Naive thymus-derived CD4-positive, alpha-beta T cell (primary cell): Measurements from ENCODE around the gene CDC42SE2. TPM values are rescaled to one million over a fixed set of nuclear protein-coding genes. Genes with fewer than 3 reads are reported as not detected.

Experiments
- ATAC-seq: fragments of 150-1000 bp; cut with Tn5 transposase; 2 replicates; pipeline ENCODE4 v1.10.0; 2021; ENCODE audit warnings: mild to moderate bottlenecking, moderate library complexity
- CTCF ChIA-PET: fragments of 350-600 bp; sonication (Branson Sonifier 250); formaldehyde crosslinking; loops from one replicate; lab custom pipeline; 2021; ENCODE audit warnings: antibody characterized with exemption; lab: Charles Lee
- POLR2A ChIA-PET: fragments of 350-600 bp; sonication (Branson Sonifier 250); formaldehyde crosslinking; loops from one replicate; lab custom pipeline; 2021; ENCODE audit warnings: antibody characterized with exemption, inconsistent platforms; lab: Charles Lee
- DNase-seq, 9 donors: peaks; one replicate each; pipeline versions ENCODE4 v3.0.0 to v3.0.0-alpha.2; 2020 to 2022; ENCODE audit warnings: mixed read lengths in 1 of 9
- H3K27ac ChIP-seq: one replicate; pipeline ENCODE4 v1.7.0; 2013; ENCODE audit warnings: mild to moderate bottlenecking, low read depth, low read length, moderate library complexity
- H3K27me3 ChIP-seq, 2 donors: one replicate each; pipeline ENCODE4 v1.7.0; 2013; ENCODE audit warnings: low read length in 2 of 2, mild to moderate bottlenecking in 2 of 2, moderate library complexity in 2 of 2; ENCODE audit not compliant: control insufficient read depth in 2 of 2, insufficient read depth in 2 of 2
- H3K36me3 ChIP-seq, 3 experiments: 1 replicate in 2 of 3; 2 replicates in 1 of 3; pipeline ENCODE4 v1.7.0; 2013; ENCODE audit warnings: low read length in 3 of 3, mild to moderate bottlenecking in 3 of 3, moderate library complexity in 1 of 3; ENCODE audit not compliant: insufficient read depth in 3 of 3, control insufficient read depth in 2 of 3
- H3K4me1 ChIP-seq, 2 donors: one replicate each; pipeline ENCODE4 v1.7.0; 2013; ENCODE audit warnings: low read length in 2 of 2, mild to moderate bottlenecking in 2 of 2, moderate library complexity in 1 of 2; ENCODE audit not compliant: control insufficient read depth in 2 of 2, insufficient read depth in 2 of 2
- H3K4me3 ChIP-seq: 2 replicates; pipeline ENCODE4 v1.7.0; 2013; ENCODE audit warnings: mild to moderate bottlenecking, low read length
- H3K9me3 ChIP-seq, 3 experiments: 1 replicate in 2 of 3; 2 replicates in 1 of 3; pipeline ENCODE4 v1.7.0; 2013; ENCODE audit warnings: low read length in 3 of 3; ENCODE audit not compliant: control insufficient read depth in 2 of 3
- H3K27ac Mint-ChIP-seq, 9 donors: one replicate each; pipeline ENCODE4 v1.8.0; 2020 to 2022; ENCODE audit warnings: mixed read lengths in 9 of 9, mild to moderate bottlenecking in 8 of 9, moderate library complexity in 5 of 9, inconsistent platforms in 2 of 9
- H3K27me3 Mint-ChIP-seq, 5 donors: one replicate each; pipeline ENCODE4 v1.8.0; 2021 to 2022; ENCODE audit warnings: mixed read lengths in 5 of 5, mild to moderate bottlenecking in 1 of 5
- H3K36me3 Mint-ChIP-seq, 5 donors: one replicate each; pipeline ENCODE4 v1.8.0; 2020 to 2022; ENCODE audit warnings: mixed read lengths in 5 of 5, mild to moderate bottlenecking in 3 of 5, inconsistent platforms in 1 of 5
- H3K4me1 Mint-ChIP-seq, 7 donors: one replicate each; pipeline ENCODE4 v1.8.0; 2020 to 2022; ENCODE audit warnings: mixed read lengths in 7 of 7, mild to moderate bottlenecking in 3 of 7, inconsistent platforms in 1 of 7
- H3K4me3 Mint-ChIP-seq, 10 donors: one replicate each; pipeline ENCODE4 v1.8.0; 2020 to 2022; ENCODE audit warnings: mild to moderate bottlenecking in 10 of 10, mixed read lengths in 10 of 10, moderate library complexity in 6 of 10, inconsistent platforms in 2 of 10
- H3K9me3 Mint-ChIP-seq, 11 donors: one replicate each; pipeline ENCODE4 v1.8.0; 2020 to 2022; ENCODE audit warnings: mixed read lengths in 11 of 11, mild to moderate bottlenecking in 4 of 11, inconsistent platforms in 1 of 11, moderate library complexity in 1 of 11
- intact Hi-C, 2 donors: fragments of 100-400 bp; cut with micrococcal nuclease; formaldehyde crosslinking; loops; one replicate each; pipeline ENCODE4 v1.15.1; 2023
- polyA plus RNA-seq, 2 donors: library from polyadenylated mRNA; unstranded; fragments of 300-500 nt; fragmentation: Illumina TruSeq; gene quantifications; one replicate each; pipeline ENCODE4 v1.2.3, GENCODE V29; 2021
- total RNA-seq, 6 experiments: library from RNA in 5 of 6; stranded (reverse) in 5 of 6; gene quantifications; 1 replicate in 5 of 6; 2 replicates in 1 of 6; pipeline ENCODE4 v1.2.3 and lab custom pipeline; 2021 to 2026

Gene CDC42SE2
- total and polyA plus RNA-seq, 7 experiments from 2014 or later = 143 to 482 (median 244) TPM

DNA sequence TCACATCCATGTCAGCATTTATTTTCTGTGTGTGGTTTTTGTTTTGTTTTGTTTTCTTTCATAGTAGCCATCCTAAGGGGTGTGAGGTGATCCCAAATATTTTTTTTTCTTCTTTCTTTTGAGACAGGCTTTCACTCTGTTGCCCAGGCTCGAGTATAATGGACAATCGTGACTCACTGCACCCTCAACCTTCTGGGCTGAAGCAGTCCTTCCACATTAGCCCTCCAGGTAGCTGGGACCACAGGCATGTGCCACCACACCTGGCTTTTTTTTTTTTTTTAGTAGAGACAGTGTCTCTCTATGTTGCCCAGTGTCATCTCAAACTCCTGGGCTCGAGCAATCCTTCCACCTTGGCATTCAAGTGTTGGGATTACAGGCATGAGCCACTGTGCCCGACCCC, 59.1 kb downstream of the CDC42SE2 start:
- Mint-ChIP-seq H3K4me1 (peaks cover 47 to 90% (median 72%) of the 10 kb centered on the region in 7 donors), H3K27ac (peak overlapping the region; percentile 56 to 89 (median 71)), H3K27me3 (no peaks in the 10 kb centered on the region), H3K36me3 (peaks cover 0 to 56% (median 41%) of the 10 kb centered on the region in 5 donors), H3K9me3 (peaks cover 0 to 6% (median 0%) of the 10 kb centered on the region in 11 donors), H3K4me3 (peak overlapping the region in 8 of 10 donors; percentile 8 to 61 (median 50))
- POLR2A ChIA-PET = interaction anchor here (0.6 kb wide), 1 partner anchor 8 kb away, joined by 3 read pairs; no protein-coding TSS in a partner anchor
- H3K36me3 ChIP-seq = peaks cover under 1 to 21% (median 6%) of the 10 kb centered on the region in 3 experiments
- peaks cover 25 to 46% of the 10 kb centered on the region in 2 donors for H3K4me1 ChIP-seq
- CTCF ChIA-PET = no interaction called here
- no peaks in the 10 kb centered on the region for H3K9me3 ChIP-seq
- no peak overlapping the region for H3K27ac ChIP-seq
- DNase-seq (no peak), ATAC-seq (peak; percentile 14)
- intact Hi-C loops = loop anchor here in 1 of 2 donors (2.0 kb wide), 2 partner anchors 42 to 60 kb away; no protein-coding TSS in a partner anchor
- H3K27me3 ChIP-seq = no peaks in the 10 kb centered on the region
- H3K4me3 ChIP-seq = no peak overlapping the region

GRCh38 chr5:131323378-131323777, 59.5 kb downstream of the CDC42SE2 start:
- peaks cover 0 to 16% (median 4%) of the 10 kb centered on the region in 3 experiments for H3K36me3 ChIP-seq
- H3K27me3 ChIP-seq = no peaks in the 10 kb centered on the region
- H3K9me3 Mint-ChIP-seq = peaks cover 0 to 6% (median 0%) of the 10 kb centered on the region in 11 donors
- no peak overlapping the region for H3K27ac ChIP-seq
- no peaks in the 10 kb centered on the region for H3K9me3 ChIP-seq
- peak overlapping the region in 6 of 10 donors; percentile 14 to 62 (median 46) for H3K4me3 Mint-ChIP-seq
- no peak for DNase-seq
- H3K4me1 ChIP-seq = peaks cover 29 to 51% of the 10 kb centered on the region in 2 donors
- peaks cover 52 to 90% (median 76%) of the 10 kb centered on the region in 7 donors for H3K4me1 Mint-ChIP-seq
- intact Hi-C loops = loop anchor here in 1 of 2 donors (2.0 kb wide), 2 partner anchors 43 to 59 kb away; no protein-coding TSS in a partner anchor
- CTCF ChIA-PET = no interaction called here
- no peak for ATAC-seq
- H3K36me3 Mint-ChIP-seq = peaks cover 0 to 52% (median 40%) of the 10 kb centered on the region in 5 donors
- H3K27ac Mint-ChIP-seq = peak overlapping the region in 8 of 9 donors; percentile 42 to 78 (median 63)
- H3K4me3 ChIP-seq = no peak overlapping the region
- H3K27me3 Mint-ChIP-seq = no peaks in the 10 kb centered on the region
- POLR2A ChIA-PET = interaction anchor here (0.9 to 1.2 kb wide), 4 partner anchors 33 to 78 kb away, joined by 3 to 5 read pairs (median 4); partner anchors contain the start of gene CDC42SE2

DNA sequence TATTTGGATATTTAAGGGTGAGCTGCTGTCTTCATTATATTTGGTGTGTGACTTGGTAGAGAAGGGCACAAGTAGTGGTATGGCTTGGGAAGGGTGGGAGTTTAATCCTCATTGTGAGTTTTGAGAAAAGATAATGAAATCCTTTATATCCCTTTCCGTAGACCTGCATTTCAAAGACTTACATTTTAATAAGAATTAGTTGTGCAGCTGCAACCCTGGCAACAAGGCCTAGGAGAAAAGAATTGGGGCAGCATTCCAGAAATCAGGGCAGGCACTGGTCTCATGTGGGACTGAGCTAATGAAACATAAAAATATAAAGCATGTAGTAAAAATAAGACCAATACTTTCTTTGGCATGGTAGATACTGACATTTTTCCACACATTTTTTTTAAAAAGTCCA, 60.5 kb downstream of the CDC42SE2 start:
- Histone ChIP-seq H3K27me3 (no peaks in the 10 kb centered on the region), H3K4me3 (no peak overlapping the region), H3K36me3 (peaks cover 0 to 8% (median 7%) of the 10 kb centered on the region in 3 experiments), H3K27ac (peak overlapping the region; percentile 9), H3K4me1 (peaks cover 37 to 58% of the 10 kb centered on the region in 2 donors), H3K9me3 (no peaks in the 10 kb centered on the region)
- ChIA-PET CTCF (interaction anchor here (1.0 to 1.2 kb wide), 2 partner anchors 9 to 53 kb away, joined by 3 to 5 read pairs; no protein-coding TSS in a partner anchor), POLR2A (interaction anchor here (0.6 to 1.2 kb wide), 7 partner anchors 27 to 277 kb away, joined by 3 to 5 read pairs (median 3); partner anchors contain the start of gene CDC42SE2)
- H3K36me3 Mint-ChIP-seq = peaks cover 0 to 48% (median 42%) of the 10 kb centered on the region in 5 donors
- H3K4me3 Mint-ChIP-seq = peak overlapping the region in 8 of 10 donors; percentile 6 to 62 (median 46)
- peaks cover 59 to 92% (median 83%) of the 10 kb centered on the region in 7 donors for H3K4me1 Mint-ChIP-seq
- peaks cover 0 to 6% (median 0%) of the 10 kb centered on the region in 11 donors for H3K9me3 Mint-ChIP-seq
- no peak for DNase-seq
- H3K27ac Mint-ChIP-seq = peak overlapping the region in 7 of 9 donors; percentile 59 to 84 (median 68)
- intact Hi-C loops = loop anchor here in 1 of 2 donors (2.0 kb wide), 1 partner anchor 22 kb away; no protein-coding TSS in a partner anchor
- H3K27me3 Mint-ChIP-seq = no peaks in the 10 kb centered on the region
- no peak for ATAC-seq

- Mint-ChIP-seq H3K27me3 (no peaks in the 10 kb centered on the region), H3K4me3 (peak overlapping the region in 9 of 10 donors; percentile 1 to 76 (median 42)), H3K36me3 (peaks cover 4 to 48% (median 25%) of the 10 kb centered on the region in 5 donors), H3K27ac (peak overlapping the region; percentile 44 to 85 (median 73)), H3K4me1 (peaks cover 48 to 92% (median 66%) of the 10 kb centered on the region in 7 donors), H3K9me3 (peaks cover 0 to under 1% (median 0%) of the 10 kb centered on the region in 11 donors)
- ChIA-PET POLR2A (interaction anchor here (0.6 to 1.3 kb wide), 2 partner anchors 44 to 48 kb away, joined by 3 read pairs; no protein-coding TSS in a partner anchor), CTCF (interaction anchor here (1.8 kb wide), 1 partner anchor 63 kb away, joined by 4 read pairs; no protein-coding TSS in a partner anchor)
- Histone ChIP-seq H3K27ac (peak overlapping the region; percentile 9), H3K36me3 (peaks cover 0 to 9% (median 0%) of the 10 kb centered on the region in 3 experiments), H3K27me3 (no peaks in the 10 kb centered on the region), H3K4me1 (peaks cover 38 to 49% of the 10 kb centered on the region in 2 donors), H3K4me3 (no peak overlapping the region), H3K9me3 (no peaks in the 10 kb centered on the region)
- ATAC-seq (peak; percentile 18), DNase-seq (peak in 1 of 9 donors; percentile 11)
- intact Hi-C loops = loop anchor here in 1 of 2 donors (1.0 kb wide), 1 partner anchor 54 kb away; no protein-coding TSS in a partner anchor
Measured at GRCh38 chr5:131328536-131329285, 64.9 kb downstream of the CDC42SE2 start.

- CTCF ChIA-PET = interaction anchor here (1.8 kb wide), 1 partner anchor 63 kb away, joined by 4 read pairs; no protein-coding TSS in a partner anchor
- H3K4me3 ChIP-seq = no peak overlapping the region
- peaks cover 4 to 54% (median 30%) of the 10 kb centered on the region in 5 donors for H3K36me3 Mint-ChIP-seq
- POLR2A ChIA-PET = interaction anchor here (0.6 to 1.3 kb wide), 3 partner anchors 44 to 152 kb away, joined by 3 to 7 read pairs (median 3); no protein-coding TSS in a partner anchor
- H3K4me1 Mint-ChIP-seq = peaks cover 48 to 92% (median 66%) of the 10 kb centered on the region in 7 donors
- H3K27me3 ChIP-seq = no peaks in the 10 kb centered on the region
- H3K36me3 ChIP-seq = peaks cover 0 to 9% (median 0%) of the 10 kb centered on the region in 3 experiments
- DNase-seq (no peak), ATAC-seq (no peak)
- H3K9me3 Mint-ChIP-seq = peaks cover 0 to 5% (median 0%) of the 10 kb centered on the region in 11 donors
- H3K9me3 ChIP-seq = no peaks in the 10 kb centered on the region
- peak overlapping the region in 8 of 10 donors; percentile 3 to 76 (median 34) for H3K4me3 Mint-ChIP-seq
- H3K27ac ChIP-seq = peak overlapping the region; percentile 9
- H3K27me3 Mint-ChIP-seq = no peaks in the 10 kb centered on the region
- peaks cover 38 to 46% of the 10 kb centered on the region in 2 donors for H3K4me1 ChIP-seq
- H3K27ac Mint-ChIP-seq = peak overlapping the region in 8 of 9 donors; percentile 44 to 85 (median 76)
- intact Hi-C loops = loop anchor here in 1 of 2 donors (1.0 kb wide), 1 partner anchor 53 kb away; no protein-coding TSS in a partner anchor
Measured at GRCh38 chr5:131329286-131329560, 65.4 kb downstream of the CDC42SE2 start.

DNA sequence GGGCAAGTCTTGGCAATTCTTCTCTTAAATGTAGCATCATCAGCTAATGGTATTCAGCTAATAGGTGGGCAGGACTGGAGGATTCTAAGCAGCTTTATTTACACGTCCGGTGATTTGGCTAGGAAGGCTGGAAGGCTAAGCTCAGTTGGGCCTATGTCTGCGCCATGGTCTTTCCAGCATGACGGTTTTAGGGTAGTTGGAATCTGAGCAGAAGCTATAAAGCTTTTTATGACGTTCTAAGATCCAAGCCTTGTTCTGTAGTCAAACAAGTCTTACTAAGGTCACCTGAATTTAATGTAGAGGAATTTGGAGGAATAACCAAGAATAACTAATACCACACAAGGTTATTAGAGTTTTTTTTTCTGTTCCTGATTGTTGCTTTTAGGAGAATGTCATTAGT, 66.2 kb downstream of the CDC42SE2 start:
- no peaks in the 10 kb centered on the region for H3K9me3 ChIP-seq
- DNase-seq (no peak), ATAC-seq (no peak)
- ChIA-PET POLR2A (interaction anchor here (1.3 kb wide), 1 partner anchor 43 kb away, joined by 3 read pairs; no protein-coding TSS in a partner anchor), CTCF (interaction anchor here (1.8 kb wide), 1 partner anchor 64 kb away, joined by 4 read pairs; no protein-coding TSS in a partner anchor)
- peak overlapping the region; percentile 34 to 81 (median 73) for H3K27ac Mint-ChIP-seq
- no peak overlapping the region for H3K27ac ChIP-seq
- no peaks in the 10 kb centered on the region for H3K27me3 Mint-ChIP-seq
- peak overlapping the region in 7 of 10 donors; percentile 3 to 58 (median 26) for H3K4me3 Mint-ChIP-seq
- intact Hi-C loops = loop anchor here in 1 of 2 donors (2.0 kb wide), 1 partner anchor 15 kb away; no protein-coding TSS in a partner anchor
- peaks cover 0 to 9% (median 0%) of the 10 kb centered on the region in 3 experiments for H3K36me3 ChIP-seq
- H3K4me3 ChIP-seq = no peak overlapping the region
- no peaks in the 10 kb centered on the region for H3K27me3 ChIP-seq
- peaks cover 0 to 9% (median under 1%) of the 10 kb centered on the region in 11 donors for H3K9me3 Mint-ChIP-seq
- peaks cover 32 to 38% of the 10 kb centered on the region in 2 donors for H3K4me1 ChIP-seq
- peaks cover 7 to 60% (median 36%) of the 10 kb centered on the region in 5 donors for H3K36me3 Mint-ChIP-seq
- H3K4me1 Mint-ChIP-seq = peaks cover 52 to 92% (median 66%) of the 10 kb centered on the region in 7 donors
